H1 (cell line): ENCODE results near the gene GGT7. TPM values are rescaled to one million over a fixed set of nuclear protein-coding genes. Genes with fewer than 3 reads are reported as not detected.

ENCODE experiments used
- HDAC2 ChIP-seq, 2 experiments: fragments of 300-600 bp in 1 of 2; sonication (generic) in 1 of 2; IDR thresholded peaks; 2 replicates each; pipeline ENCODE4 v1.6.1; 2011 to 2012; ENCODE audit warnings: low read depth in 2 of 2, low read length in 2 of 2, mild to moderate bottlenecking in 2 of 2, moderate library complexity in 2 of 2, borderline replicate concordance in 1 of 2, inconsistent platforms in 1 of 2
- KDM4A ChIP-seq: IDR thresholded peaks from one replicate; pipeline ENCODE4 v1.7.1; 2012; ENCODE audit warnings: low read depth, mild to moderate bottlenecking, moderate library complexity, low read length, inconsistent platforms; ENCODE audit not compliant: severe bottlenecking
- PHF8 ChIP-seq: fragments of 200-600 bp; sonication (generic); conservative IDR thresholded peaks from 2 replicates; pipeline ENCODE4 v1.7.1; 2012; ENCODE audit warnings: low read depth, mild to moderate bottlenecking, inconsistent platforms, low read length, moderate library complexity
- SRF ChIP-seq: IDR thresholded peaks from 2 replicates; pipeline ENCODE4 v1.6.1; 2011; ENCODE audit warnings: mild to moderate bottlenecking, low read depth, low read length, moderate library complexity
- SUZ12 ChIP-seq: fragments of 200-600 bp; sonication (generic); IDR thresholded peaks from 2 replicates; pipeline ENCODE4 v1.6.1; 2012; ENCODE audit warnings: mild to moderate bottlenecking, inconsistent platforms, low read length, moderate library complexity, mixed read lengths
- polyA plus RNA-seq, 7 experiments: library from polyadenylated mRNA; depleted of rRNA in 3 of 7; stranded (reverse) in 5 of 7; unstranded in 2 of 7; fragments of >200 nt in 5 of 7; fragments of 200-250 nt in 2 of 7; gene quantifications; 1 replicate in 5 of 7; 2 replicates in 1 of 7; 4 replicates in 1 of 7; pipeline versions ENCODE4 v1.2.1 to v1.2.3, GENCODE V29; 2011 to 2013; ENCODE audit warnings: missing spikeins in 2 of 7, mixed read lengths in 2 of 7
- total RNA-seq: library from RNA; stranded (reverse); fragmentation: NEBNext Ultra II Directional; extraction: Animal tissue kit (Norgen Biotek cat#: 25700); gene quantifications from 2 replicates; pipeline ENCODE4 v1.2.1, GENCODE V29; 2021
- TF ChIP-seq, protein P1 (sequence below): IDR thresholded peaks from 2 replicates; pipeline ENCODE4 v1.6.1; 2012; ENCODE audit warnings: inconsistent platforms

The GGT7 gene
- total and polyA plus RNA-seq, 2 of the 8 experiments (the other 6 are each of a cell fraction or from before 2014, with no cell fraction given) = 20.2 to 25.5 TPM

DNA sequence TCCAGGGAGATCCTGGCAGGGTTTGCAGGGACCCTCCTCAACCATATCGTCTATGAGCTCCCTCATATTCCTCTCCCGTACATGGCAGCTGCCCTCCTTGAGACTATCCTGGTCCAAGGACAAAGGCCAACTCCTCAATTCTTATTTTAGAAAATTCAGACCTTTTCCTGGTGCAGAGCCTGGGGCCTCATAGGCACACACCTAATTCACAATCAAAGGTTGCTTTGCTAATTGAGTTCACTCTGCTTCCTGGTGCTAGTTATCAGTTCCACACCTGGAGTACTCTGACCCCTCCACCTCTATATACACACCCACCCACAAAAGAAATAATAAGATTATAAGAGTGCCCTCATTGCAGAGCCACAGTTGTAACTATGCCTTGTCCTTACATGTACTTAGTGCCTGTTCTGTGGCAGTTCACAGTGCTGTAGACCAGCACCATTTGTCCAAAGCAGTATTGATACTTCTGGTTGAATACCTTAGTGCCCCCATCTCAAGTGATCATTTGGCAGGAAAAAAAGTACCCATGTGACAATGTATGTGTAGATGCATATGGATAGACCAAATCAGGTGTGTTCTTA is 44.2 kb upstream of the GGT7 start (continued):
- TF ChIP-seq SUZ12 = no peak
- TF ChIP-seq PHF8 = no peak
- no peak for TF ChIP-seq KDM4A
- TF ChIP-seq, protein P1, sequence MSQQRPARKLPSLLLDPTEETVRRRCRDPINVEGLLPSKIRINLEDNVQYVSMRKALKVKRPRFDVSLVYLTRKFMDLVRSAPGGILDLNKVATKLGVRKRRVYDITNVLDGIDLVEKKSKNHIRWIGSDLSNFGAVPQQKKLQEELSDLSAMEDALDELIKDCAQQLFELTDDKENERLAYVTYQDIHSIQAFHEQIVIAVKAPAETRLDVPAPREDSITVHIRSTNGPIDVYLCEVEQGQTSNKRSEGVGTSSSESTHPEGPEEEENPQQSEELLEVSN = no peak
- no peak for TF ChIP-seq SRF
- no peak for TF ChIP-seq HDAC2 (IDR thresholded peaks at IDR 0.05; ENCODE audit: borderline replicate concordance in 1 of 2, low read depth in 2 of 2, low read length in 2 of 2)
